Adrenal gland (tissue), 5 donors: Measurements from ENCODE around the gene RPL7A.

Experiments
- POLR2A ChIP-seq, 2 donors: fragments of 450-650 bp; IDR thresholded peaks; one replicate each; pipeline ENCODE4 v1.6.1; 2017; ENCODE audit warnings: antibody characterized with exemption in 2 of 2, mild to moderate bottlenecking in 2 of 2, moderate library complexity in 1 of 2
- TF ChIP-seq, protein P1 (sequence below), 6 experiments: fragments of 450-650 bp in 4 of 6; fragments of 200-600 bp in 2 of 6; sonication (generic) in 1 of 6; IDR thresholded peaks; 1 replicate in 5 of 6; 2 replicates in 1 of 6; pipeline versions ENCODE4 v1.5.1 to v1.8.0; 2016 to 2021; ENCODE audit warnings: antibody characterized with exemption in 6 of 6, mild to moderate bottlenecking in 2 of 6, moderate library complexity in 1 of 6
- donor health status: DM: no; HTN: no; CAD: no.

GRCh38 chr9:133347515-133347984 is 468 bp upstream of the RPL7A start:
- TF ChIP-seq, protein P1, sequence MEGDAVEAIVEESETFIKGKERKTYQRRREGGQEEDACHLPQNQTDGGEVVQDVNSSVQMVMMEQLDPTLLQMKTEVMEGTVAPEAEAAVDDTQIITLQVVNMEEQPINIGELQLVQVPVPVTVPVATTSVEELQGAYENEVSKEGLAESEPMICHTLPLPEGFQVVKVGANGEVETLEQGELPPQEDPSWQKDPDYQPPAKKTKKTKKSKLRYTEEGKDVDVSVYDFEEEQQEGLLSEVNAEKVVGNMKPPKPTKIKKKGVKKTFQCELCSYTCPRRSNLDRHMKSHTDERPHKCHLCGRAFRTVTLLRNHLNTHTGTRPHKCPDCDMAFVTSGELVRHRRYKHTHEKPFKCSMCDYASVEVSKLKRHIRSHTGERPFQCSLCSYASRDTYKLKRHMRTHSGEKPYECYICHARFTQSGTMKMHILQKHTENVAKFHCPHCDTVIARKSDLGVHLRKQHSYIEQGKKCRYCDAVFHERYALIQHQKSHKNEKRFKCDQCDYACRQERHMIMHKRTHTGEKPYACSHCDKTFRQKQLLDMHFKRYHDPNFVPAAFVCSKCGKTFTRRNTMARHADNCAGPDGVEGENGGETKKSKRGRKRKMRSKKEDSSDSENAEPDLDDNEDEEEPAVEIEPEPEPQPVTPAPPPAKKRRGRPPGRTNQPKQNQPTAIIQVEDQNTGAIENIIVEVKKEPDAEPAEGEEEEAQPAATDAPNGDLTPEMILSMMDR (IDR thresholded peaks at IDR 0.05): no peak
- no peak for TF ChIP-seq POLR2A (IDR thresholded peaks at IDR 0.05)
